Endothelial cell (in vitro differentiated cells): ENCODE measurements around the gene NHEJ1. TPM values are rescaled to one million over a fixed set of nuclear protein-coding genes. Genes with fewer than 3 reads are reported as not detected.

Experiments
- DNase-seq: peaks from one replicate; pipeline ENCODE4 v3.0.0; 2021; ENCODE audit warnings: low spot score
- H3K27ac Mint-ChIP-seq: one replicate; pipeline ENCODE4 v1.8.0; 2021; ENCODE audit warnings: mixed read lengths, inconsistent platforms; ENCODE audit not compliant: unreplicated experiment
- H3K27me3 Mint-ChIP-seq: one replicate; pipeline ENCODE4 v1.8.0; 2021; ENCODE audit warnings: mild to moderate bottlenecking, moderate library complexity, mixed read lengths, inconsistent platforms; ENCODE audit not compliant: unreplicated experiment
- H3K36me3 Mint-ChIP-seq: one replicate; pipeline ENCODE4 v1.8.0; 2021; ENCODE audit warnings: mild to moderate bottlenecking, low read depth, mixed read lengths, inconsistent platforms; ENCODE audit not compliant: unreplicated experiment
- H3K4me1 Mint-ChIP-seq: one replicate; pipeline ENCODE4 v1.8.0; 2021; ENCODE audit warnings: mild to moderate bottlenecking, mixed read lengths, inconsistent platforms; ENCODE audit not compliant: unreplicated experiment
- H3K4me3 Mint-ChIP-seq: one replicate; pipeline ENCODE4 v1.8.0; 2021; ENCODE audit warnings: mild to moderate bottlenecking, mixed read lengths, inconsistent platforms; ENCODE audit not compliant: unreplicated experiment
- H3K9me3 Mint-ChIP-seq: one replicate; pipeline ENCODE4 v1.8.0; 2021; ENCODE audit warnings: mixed read lengths, inconsistent platforms; ENCODE audit not compliant: unreplicated experiment
- CTCF ChIP-seq: fragments of 200-600 bp; sonication (generic); IDR thresholded peaks from one replicate; pipeline ENCODE4 v1.5.0; 2021; ENCODE audit warnings: antibody characterized with exemption; ENCODE audit not compliant: unreplicated experiment
- total RNA-seq: library from RNA; stranded (reverse); fragmentation: NEBNext Ultra II Directional; extraction: Animal tissue kit (Norgen Biotek cat#: 25700); gene quantifications from one replicate; pipeline ENCODE4 v1.2.1, GENCODE V29; 2021; ENCODE audit not compliant: unreplicated experiment

NHEJ1 gene
- total RNA-seq, 1 donor from 2014 or later: 11.1 TPM

DNA sequence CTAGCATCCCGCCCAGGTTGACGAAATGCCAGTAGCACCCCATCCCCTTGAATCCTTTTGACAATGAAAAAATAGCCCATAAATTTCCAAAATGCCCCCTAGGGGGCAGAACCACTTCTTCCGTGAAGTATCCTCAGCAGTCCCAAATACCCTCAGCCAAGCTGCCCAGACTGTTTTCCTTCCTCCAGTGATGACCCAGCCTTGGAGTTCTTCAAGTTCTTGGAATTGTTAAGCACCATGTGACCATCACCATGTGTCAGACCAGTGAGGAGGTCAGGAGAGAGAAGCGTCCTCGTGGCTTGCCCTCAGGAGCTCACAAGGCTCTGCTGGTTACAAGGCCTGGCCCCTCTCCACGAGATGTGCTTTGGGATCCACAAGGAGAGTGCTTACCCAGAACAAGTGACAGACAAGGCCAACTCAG lies 10.6 kb upstream of the NHEJ1 start:
- peak; percentile 88 for TF ChIP-seq CTCF
- peak; percentile 63 for DNase-seq
- Mint-ChIP-seq H3K9me3 (no peaks in the 10 kb centered on the region), H3K4me3 (peak overlapping the region; percentile 31), H3K27ac (peak overlapping the region; percentile 67), H3K36me3 (peaks cover 30% of the 10 kb centered on the region), H3K27me3 (peaks cover 16% of the 10 kb centered on the region), H3K4me1 (peaks cover 30% of the 10 kb centered on the region)

DNA sequence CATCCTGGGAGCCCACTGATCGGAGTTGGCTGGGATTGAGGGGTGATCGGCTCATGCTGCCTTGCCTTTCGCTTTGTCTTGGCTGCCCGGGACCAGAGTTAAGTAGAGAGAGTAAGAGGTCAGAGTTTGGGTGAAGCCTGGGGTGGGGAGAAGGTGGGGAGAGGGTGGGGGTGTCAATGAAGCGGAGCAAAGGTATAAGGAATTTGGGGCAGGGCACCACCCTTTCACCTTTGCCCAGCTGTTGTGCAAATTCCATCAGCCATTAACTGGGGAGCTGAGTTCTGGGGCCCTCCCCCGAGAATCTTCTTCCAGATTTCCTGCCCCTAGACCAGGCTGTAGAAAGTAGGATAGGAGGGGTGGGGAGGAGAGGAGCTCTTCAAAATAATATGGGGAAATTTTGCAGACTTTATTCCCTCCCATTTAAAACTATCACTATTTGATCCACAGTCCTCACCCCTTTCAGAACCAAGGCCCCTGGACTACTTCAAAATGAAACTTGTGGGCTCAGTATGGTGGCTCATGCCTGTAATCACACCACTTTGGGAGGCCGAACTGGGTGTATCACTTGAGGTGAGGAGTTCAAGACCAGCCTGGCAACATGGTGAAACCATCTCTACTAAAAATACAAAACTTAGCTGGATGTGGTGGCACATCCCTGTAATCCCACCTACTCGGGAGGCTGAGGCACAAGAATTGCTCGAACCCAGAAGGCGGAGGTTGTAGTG lies 9.5 kb upstream of the NHEJ1 start, which contains the start of gene SLC23A3:
TSS of gene SLC23A3 (minus strand) at position 100 of the 725 bp plus-strand sequence. CDS start at position 55, 45 bp downstream.
- Mint-ChIP-seq H3K9me3 (no peaks in the 10 kb centered on the region), H3K4me3 (no peak within 1 kb of the TSS), H3K27me3 (peaks cover 15% of the 10 kb centered on the region), H3K36me3 (peaks cover 24% of the 10 kb centered on the region), H3K27ac (no peak within 1 kb of the TSS), H3K4me1 (peaks cover 21% of the 10 kb centered on the region)
- TF ChIP-seq CTCF: no peak
- no peak for DNase-seq

DNA sequence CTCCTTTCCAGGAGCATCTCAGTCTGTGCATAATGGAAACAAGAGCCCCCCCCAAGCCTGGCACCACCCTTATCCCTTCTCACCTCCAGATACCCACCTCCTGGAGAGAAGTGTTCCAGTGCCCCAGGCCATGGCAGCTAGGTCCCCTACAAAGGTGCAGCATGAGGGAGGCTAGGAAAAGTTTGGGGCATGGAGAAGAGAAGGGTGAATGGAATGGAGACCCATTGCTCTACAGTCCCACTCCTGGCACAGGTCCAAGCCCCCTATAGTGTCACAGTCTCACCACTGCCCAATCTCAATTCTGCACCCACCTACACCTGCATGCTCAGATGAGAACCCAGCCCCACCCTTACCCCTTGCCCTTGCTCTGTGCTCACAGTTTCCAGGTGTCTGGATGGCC lies 8.3 kb upstream of the NHEJ1 start:
- Mint-ChIP-seq H3K27ac (no peak overlapping the region), H3K9me3 (no peaks in the 10 kb centered on the region), H3K27me3 (peaks cover 12% of the 10 kb centered on the region), H3K4me3 (no peak overlapping the region), H3K36me3 (peaks cover 14% of the 10 kb centered on the region), H3K4me1 (peaks cover 9% of the 10 kb centered on the region)
- TF ChIP-seq CTCF: no peak
- DNase-seq: no peak

DNA sequence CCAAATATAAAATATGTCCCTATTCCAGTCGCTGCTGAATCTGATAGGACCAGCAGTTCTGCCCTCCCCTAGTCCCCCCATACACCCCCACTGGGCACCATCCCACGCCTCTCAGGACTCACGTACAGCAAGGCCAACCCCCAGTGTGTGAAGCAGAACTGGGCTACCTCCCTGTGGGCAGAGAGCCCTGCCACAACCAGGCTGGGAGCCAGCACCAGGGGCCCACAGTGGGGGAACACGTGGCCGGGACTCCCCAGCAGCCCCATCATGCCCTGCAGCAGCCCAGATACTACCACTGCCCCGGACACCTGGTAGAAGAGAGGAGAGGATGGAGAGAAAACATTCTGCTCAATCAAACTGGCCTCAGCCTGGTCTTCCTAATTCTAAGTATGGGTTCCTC lies 7.9 kb upstream of the NHEJ1 start:
- H3K9me3 Mint-ChIP-seq: no peaks in the 10 kb centered on the region
- TF ChIP-seq CTCF: no peak
- H3K4me1 Mint-ChIP-seq: peaks cover 9% of the 10 kb centered on the region
- peaks cover 13% of the 10 kb centered on the region for H3K36me3 Mint-ChIP-seq
- H3K27me3 Mint-ChIP-seq: peaks cover 11% of the 10 kb centered on the region
- peak overlapping the region; percentile 49 for H3K4me3 Mint-ChIP-seq
- H3K27ac Mint-ChIP-seq: no peak overlapping the region
- DNase-seq: no peak

- no peak for DNase-seq
- Mint-ChIP-seq H3K4me3 (peak overlapping the region; percentile 49), H3K36me3 (peaks cover 13% of the 10 kb centered on the region), H3K27ac (no peak overlapping the region), H3K27me3 (peaks cover 11% of the 10 kb centered on the region), H3K9me3 (no peaks in the 10 kb centered on the region), H3K4me1 (peaks cover 9% of the 10 kb centered on the region)
- TF ChIP-seq CTCF: no peak
These were observed 7.4 kb upstream of the NHEJ1 start for GRCh38 chr2:219167997-219168396.
